AG08395 (cell line): ENCODE measurements around the gene C21orf58.

Experiments used
- DNase-seq: peaks from one replicate; pipeline ENCODE4 v3.0.0; 2012; ENCODE audit warnings: mixed read lengths, low spot score

Gene C21orf58

DNA sequence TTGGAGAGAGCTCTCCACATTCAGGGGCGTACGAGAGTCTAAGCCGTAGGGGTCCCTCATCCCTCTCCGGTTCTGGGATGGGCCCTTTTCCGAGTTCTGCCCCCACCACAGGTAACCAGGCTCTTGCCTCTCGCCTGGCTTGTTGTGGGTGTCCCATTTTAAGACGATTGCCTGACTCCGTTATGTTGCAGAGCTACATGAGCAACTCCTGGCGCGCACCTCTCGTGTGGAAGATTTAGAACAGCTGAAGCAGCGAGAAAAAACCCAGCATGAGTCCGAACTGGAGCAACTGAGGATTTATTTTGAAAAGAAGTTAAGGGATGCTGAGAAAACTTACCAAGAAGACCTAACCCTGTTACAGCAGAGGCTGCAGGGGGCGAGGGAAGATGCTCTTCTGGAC is 29.2 kb upstream of the C21orf58 start:
- DNase-seq = no peak

DNA sequence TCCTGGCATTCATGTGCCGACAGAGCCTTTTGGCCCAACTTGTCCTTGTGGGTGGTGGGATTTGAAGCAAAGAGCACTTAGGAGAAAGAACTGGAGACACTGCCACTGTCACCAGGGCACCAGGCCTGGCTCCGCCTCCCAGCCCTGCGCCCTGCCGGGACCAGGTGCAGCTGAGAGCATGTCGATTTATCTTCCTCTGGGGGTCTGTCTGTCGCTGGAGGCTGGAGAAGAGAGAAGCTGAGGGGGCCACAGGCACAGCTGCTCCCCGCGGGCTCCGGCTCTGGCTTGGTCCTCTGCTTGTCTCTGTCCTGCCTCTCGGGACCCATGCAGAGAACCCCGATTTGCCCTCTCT is 28.5 kb upstream of the C21orf58 start:
- DNase-seq = no peak

GRCh38 chr21:46351476-46352163 is 27.9 kb upstream of the C21orf58 start:
- no peak for DNase-seq

DNA sequence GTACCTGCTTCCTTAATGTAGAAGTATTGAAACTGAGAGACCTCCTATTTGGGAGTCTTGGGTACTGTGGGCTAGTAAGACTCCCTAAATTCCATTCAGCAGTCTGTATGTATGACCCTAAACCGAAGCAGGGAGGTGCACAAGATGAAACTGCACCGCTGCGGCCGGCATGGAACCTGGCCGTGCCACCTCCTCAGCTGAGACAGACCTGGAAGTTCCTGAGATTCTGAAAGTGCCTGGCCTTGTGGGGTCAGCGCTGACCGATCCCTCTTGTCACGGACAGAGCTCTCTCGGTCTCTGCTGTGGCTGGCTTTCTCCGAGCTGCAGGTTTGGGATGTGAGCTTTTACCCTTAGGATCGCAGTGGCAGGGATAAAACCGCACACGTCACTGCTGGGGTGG is 27.3 kb upstream of the C21orf58 start:
- no peak for DNase-seq

- DNase-seq = no peak
These were observed 26.9 kb upstream of the C21orf58 start for GRCh38 chr21:46350571-46350970.

- no peak for DNase-seq
These were observed 25.6 kb upstream of the C21orf58 start for GRCh38 chr21:46349134-46349760.

DNA sequence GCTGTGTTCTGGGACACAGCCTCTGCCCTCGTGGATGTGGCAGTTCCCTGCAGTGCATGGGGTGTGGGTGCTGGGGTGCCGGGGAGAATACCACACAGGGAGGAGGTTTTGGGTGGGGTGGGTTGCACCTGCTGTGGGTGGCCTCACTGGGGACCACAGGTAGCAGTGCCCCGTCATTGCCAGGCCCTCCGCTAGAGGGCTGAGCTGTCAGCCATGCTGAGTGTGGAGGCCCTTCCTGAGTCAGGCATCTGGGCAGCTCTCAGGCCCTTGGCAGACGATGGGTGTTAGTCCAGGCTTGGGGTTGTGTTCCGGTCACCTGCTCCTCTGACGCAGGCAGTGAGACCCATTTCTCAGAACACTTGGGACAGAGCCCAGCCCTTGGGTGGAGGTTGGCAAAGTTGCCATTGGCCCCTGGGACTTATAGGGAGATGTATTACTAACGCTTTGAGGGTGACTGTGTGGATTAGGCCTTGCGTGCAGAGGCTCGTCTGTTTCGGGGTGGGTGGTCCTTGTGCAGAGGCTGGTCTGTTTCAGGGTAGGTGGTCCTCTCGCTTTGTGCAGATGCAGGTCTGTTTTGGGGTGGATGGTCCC is 24.2 kb upstream of the C21orf58 start:
- no peak for DNase-seq

DNA sequence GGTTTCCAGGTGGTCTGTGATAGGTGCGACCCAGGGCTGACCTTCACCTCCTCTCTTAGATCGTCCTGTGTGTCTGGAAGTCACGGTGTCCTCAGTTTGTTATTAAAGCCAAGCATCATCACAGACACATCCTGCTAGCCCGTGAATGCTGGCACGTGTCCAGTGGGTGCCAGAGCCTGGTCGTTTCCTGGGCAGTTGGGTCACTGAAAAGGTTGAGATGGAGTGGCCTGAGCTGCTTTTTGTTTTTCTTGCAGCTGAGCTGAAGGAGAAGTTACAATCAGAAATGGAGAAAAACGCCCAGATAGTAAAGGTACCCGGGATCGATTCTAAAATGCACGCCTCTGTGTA is 23.5 kb upstream of the C21orf58 start:
- no peak for DNase-seq

DNA sequence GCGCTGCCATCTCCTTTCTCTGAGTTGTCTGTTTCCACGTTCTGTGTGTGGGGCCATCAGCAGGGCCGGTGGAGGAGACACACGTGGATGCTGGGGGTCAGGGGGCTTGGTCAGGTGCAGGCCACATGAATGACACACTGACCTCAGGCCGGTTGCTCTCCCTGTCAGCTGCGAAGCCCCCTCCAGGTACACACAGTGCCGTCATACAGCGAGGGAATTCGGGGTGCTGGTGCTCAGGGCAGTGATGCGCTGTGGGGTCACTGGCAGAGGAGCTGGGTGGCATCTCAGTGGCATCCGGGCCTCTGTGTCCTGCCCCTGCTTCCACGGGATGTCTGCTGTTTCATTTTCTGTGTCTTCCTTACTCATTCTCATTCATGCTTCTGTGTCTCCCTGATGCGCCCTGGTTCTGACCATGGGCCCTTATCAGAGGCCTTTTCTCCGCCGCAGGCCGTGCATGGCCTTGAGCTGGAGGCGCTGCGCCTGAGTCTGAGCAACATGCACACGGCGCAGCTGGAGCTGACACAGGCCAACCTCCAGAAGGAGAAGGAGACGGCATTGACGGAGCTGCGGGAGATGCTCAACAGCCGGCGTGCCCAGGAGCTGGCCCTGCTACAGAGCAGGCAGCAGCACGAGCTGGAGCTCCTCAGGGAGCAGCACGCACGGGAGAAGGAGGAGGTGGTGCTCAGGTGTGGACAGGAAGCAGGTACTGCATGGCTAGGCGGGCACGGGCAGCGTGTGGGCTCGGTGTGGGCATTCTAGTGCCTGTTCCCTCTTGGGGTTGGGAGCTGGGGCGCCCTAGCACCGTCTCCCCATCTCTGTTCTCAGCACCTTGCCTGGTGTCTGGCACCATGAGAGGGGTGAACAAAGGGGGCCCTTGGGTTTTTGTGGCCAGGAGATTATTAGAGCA is 22.9 kb upstream of the C21orf58 start:
- no peak for DNase-seq

- DNase-seq = no peak
These were observed 22.2 kb upstream of the C21orf58 start for GRCh38 chr21:46345861-46346260.

DNA sequence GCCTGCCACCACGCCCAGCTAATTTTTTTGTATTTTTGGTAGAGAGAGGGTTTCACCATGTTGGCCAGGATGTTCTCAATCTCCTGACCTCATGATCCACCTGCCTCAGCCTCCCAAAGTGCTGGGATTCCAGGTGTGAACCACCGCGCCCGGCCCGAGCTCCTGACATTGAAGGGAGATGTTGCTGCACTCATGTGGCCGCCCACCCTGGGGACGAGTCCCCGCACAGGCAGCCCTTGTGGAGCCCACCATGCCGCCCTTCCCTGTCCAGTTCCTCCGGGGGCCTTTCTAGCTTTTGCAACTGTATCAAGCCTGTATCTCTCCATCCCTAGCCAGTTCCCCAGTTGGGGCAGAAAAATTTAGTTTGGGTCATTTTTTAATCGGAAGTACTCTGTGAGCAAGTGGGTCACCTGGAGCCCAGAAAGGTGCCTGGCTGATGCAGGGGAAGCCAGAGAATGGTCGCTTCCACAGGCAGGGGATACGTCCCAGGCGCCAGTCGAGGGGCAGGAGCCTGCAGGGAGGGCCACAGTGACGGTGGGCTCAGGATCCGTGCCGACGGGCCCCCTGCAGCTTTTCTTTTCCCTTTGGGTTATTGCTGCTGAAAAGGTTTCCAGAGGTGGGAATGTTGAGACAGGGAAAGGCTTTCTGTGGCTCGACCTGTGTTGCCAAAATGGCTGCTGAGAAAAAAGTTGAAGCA is 20.7 kb upstream of the C21orf58 start:
- no peak for DNase-seq

DNA sequence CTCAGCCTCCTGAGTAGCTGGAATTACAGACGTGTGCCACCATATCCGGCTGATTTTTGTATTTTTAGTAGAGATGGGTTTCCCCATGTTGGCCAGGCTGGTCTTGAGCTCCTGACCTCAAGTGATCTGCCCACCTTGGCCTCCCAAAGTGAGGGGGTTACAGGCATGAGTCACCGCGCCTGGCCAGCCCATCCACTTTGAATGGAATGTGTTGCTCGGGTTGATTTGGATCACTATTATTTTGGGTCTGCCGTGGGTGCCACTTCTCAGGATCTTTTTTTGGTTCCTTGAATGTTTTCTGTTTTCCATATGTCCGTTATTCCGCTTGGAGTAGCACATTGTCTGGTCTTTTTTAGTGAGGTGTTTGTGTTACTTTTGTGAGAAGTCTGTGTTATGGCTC is 17.3 kb upstream of the C21orf58 start:
- no peak for DNase-seq

- no peak for DNase-seq
These were observed 12.9 kb upstream of the C21orf58 start for GRCh38 chr21:46336603-46337002.

- no peak for DNase-seq
These were observed 10.9 kb upstream of the C21orf58 start for GRCh38 chr21:46334351-46335140.

GRCh38 chr21:46329796-46330195 is 6.1 kb upstream of the C21orf58 start:
- DNase-seq = no peak

DNA sequence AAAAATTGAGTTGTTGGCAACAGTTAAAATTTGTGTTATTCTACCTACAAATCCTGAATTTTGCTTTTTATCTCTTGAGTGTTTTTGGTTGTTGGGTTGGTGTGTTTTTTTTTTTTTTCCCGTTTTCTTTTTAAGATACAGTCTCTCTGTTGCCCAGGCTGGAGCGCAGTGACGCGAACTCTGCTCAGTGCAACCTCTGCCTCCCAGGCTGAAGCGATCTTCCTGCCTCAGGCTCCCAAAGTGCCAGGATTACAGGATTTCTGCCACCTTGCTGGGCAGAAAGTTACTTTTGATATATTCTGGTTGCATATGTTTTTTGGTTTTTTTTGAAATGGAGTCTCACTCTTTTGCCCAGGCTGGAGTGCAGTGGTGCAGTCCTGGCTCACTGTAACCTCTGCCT is 4.5 kb upstream of the C21orf58 start:
- no peak for DNase-seq

GRCh38 chr21:46327711-46328110 is 4.0 kb upstream of the C21orf58 start:
- no peak for DNase-seq

DNA sequence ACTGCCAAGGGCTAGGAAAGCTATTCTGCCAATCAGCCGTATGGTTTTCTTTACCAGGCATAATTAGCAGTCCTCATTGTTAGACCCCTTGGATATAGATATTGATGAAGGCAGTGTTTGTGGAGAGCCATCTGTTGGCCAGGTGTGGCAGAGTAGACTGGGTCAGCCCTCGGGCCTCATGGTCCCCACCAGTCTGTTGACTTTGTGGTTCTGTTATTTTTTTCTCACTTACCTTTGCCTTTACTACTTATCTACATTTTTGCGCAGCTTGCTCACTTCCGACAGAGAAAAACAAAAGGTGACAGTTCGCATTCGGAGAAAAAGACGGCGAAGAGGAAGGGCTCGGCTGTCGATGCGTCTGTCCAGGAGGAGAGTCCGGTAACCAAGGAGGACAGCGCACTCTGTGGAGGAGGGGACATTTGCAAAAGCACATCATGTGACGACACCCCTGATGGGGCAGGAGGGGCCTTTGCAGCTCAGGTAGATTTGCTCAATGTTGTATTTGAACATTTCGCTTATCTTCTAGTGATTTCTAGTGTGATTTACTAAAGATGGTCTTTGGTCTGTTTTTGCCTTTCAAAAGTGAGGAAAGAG is 2.5 kb upstream of the C21orf58 start:
- DNase-seq = no peak

DNA sequence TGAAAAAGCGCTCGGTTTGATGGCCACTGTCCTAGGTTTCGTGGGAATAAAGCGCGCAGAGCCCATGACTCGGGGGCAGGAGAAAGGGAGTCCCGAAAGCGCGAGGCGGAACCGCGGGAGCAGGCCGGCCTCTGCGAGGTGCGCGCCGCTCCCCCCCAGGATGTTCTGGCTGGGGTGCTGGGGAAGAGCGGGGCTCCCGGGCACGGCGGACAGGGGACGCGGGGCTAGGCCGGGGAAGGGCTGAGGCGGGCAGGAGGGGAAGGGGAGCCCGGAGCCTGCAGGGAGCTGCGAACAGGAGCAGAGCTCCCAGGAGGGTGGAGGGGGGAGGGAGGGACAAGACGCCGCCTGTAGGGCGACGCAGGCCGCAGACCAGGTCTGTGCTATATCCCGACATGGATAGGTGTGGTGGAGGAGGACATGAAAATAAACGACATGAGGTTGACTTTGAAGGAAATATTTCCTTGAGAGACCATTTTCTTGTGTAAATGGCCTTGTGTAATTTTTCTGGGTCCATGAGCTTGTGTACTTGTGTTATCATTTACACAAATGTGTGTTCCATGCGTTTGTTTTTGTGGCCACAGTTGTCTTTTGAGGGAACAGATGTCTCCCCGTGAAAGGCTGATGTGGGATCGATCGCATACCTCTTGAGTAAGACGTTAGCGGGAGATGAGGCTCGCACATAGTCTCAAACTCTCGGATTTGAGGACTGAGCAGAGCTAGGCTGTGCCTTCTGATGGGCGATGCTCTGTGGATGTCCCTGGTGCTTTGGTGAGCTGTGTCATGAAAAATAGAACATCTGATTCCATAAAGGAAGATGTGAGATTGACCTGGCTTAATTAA is 1.6 kb upstream of the C21orf58 start:
- peak; percentile 45 for DNase-seq
